ENCODE results near the gene NRG2. TPM values are rescaled to one million over a fixed set of nuclear protein-coding genes. Genes with fewer than 3 reads are reported as not detected.

Gene NRG2
- total RNA-seq, 1 experiment from 2014 or later = 1.8 TPM

GRCh38 chr5:140058212-140058932, 15.3 kb upstream of the NRG2 start:
- POLR2A ChIA-PET (ENCODE audit: unreplicated experiment) = interaction anchor here (0.6 kb wide), 1 partner anchor 209 kb away, joined by 4 read pairs; no protein-coding TSS in a partner anchor
- TF ChIP-seq EZH2phosphoT487 (IDR thresholded peaks at IDR 0.05; ENCODE audit: borderline replicate concordance, low read length) = no peak
- TF ChIP-seq EZH2 (IDR thresholded peaks at IDR 0.05; ENCODE audit: low read length, unreplicated experiment) = no peak
- TF ChIP-seq, protein P1, sequence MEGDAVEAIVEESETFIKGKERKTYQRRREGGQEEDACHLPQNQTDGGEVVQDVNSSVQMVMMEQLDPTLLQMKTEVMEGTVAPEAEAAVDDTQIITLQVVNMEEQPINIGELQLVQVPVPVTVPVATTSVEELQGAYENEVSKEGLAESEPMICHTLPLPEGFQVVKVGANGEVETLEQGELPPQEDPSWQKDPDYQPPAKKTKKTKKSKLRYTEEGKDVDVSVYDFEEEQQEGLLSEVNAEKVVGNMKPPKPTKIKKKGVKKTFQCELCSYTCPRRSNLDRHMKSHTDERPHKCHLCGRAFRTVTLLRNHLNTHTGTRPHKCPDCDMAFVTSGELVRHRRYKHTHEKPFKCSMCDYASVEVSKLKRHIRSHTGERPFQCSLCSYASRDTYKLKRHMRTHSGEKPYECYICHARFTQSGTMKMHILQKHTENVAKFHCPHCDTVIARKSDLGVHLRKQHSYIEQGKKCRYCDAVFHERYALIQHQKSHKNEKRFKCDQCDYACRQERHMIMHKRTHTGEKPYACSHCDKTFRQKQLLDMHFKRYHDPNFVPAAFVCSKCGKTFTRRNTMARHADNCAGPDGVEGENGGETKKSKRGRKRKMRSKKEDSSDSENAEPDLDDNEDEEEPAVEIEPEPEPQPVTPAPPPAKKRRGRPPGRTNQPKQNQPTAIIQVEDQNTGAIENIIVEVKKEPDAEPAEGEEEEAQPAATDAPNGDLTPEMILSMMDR (conservative IDR thresholded peaks at IDR 0.05; ENCODE audit: low read depth, low read length) = no peak
- Histone ChIP-seq H3K4me3 (ENCODE audit: low read length) (no peak overlapping the region), H3K9me2 (replicated peaks; ENCODE audit: low read length) (no peaks in the 10 kb centered on the region), H3K27ac (ENCODE audit: low read length) (no peak overlapping the region), H3K4me2 (ENCODE audit: low read length) (no peak overlapping the region), H3K4me1 (ENCODE audit: insufficient read depth, low read length) (no peaks in the 10 kb centered on the region), H3K27me3 (ENCODE audit: low read length) (peaks cover 66% of the 10 kb centered on the region), H3K36me3 (ENCODE audit: low read depth, low read length) (no peaks in the 10 kb centered on the region), H3K9ac (ENCODE audit: low read length) (no peak overlapping the region), H3K79me2 (ENCODE audit: low read length) (no peaks in the 10 kb centered on the region), H4K20me1 (ENCODE audit: low read length) (no peaks in the 10 kb centered on the region), H3K9me3 (ENCODE audit: low read length) (no peaks in the 10 kb centered on the region), H2AFZ (ENCODE audit: low read length) (no peak overlapping the region), H3F3A (ENCODE audit: low read length, unreplicated experiment) (no peaks in the 10 kb centered on the region)
- no TSS peak for BruUV-seq (replicated peaks)
- DNase-seq = no peak
- CTCF ChIA-PET = no interaction called here
- intact Hi-C loops (cut with micrococcal nuclease) = no loop called here
- ATAC-seq = no peak

GRCh38 chr5:140056880-140057279, 13.8 kb upstream of the NRG2 start:
- no peaks in the 10 kb centered on the region for H3K4me1 ChIP-seq (ENCODE audit: insufficient read depth, low read length)
- H3F3A ChIP-seq (ENCODE audit: low read length, unreplicated experiment) = no peaks in the 10 kb centered on the region
- H3K9me2 ChIP-seq (replicated peaks; ENCODE audit: low read length) = no peaks in the 10 kb centered on the region
- no peak overlapping the region for H3K9ac ChIP-seq (ENCODE audit: low read length)
- POLR2A ChIA-PET (ENCODE audit: unreplicated experiment) = no interaction called here
- H3K36me3 ChIP-seq (ENCODE audit: low read depth, low read length) = no peaks in the 10 kb centered on the region
- TF ChIP-seq, protein P1 (conservative IDR thresholded peaks at IDR 0.05; ENCODE audit: low read depth, low read length) = no peak
- TF ChIP-seq EZH2 (IDR thresholded peaks at IDR 0.05; ENCODE audit: low read length, unreplicated experiment) = no peak
- TF ChIP-seq EZH2phosphoT487 (IDR thresholded peaks at IDR 0.05; ENCODE audit: borderline replicate concordance, low read length) = no peak
- no peaks in the 10 kb centered on the region for H4K20me1 ChIP-seq (ENCODE audit: low read length)
- intact Hi-C loops (cut with micrococcal nuclease) = no loop called here
- H3K27me3 ChIP-seq (ENCODE audit: low read length) = peaks cover 54% of the 10 kb centered on the region
- DNase-seq (no peak), ATAC-seq (no peak)
- H3K4me3 ChIP-seq (ENCODE audit: low read length) = no peak overlapping the region
- no peaks in the 10 kb centered on the region for H3K9me3 ChIP-seq (ENCODE audit: low read length)
- H3K4me2 ChIP-seq (ENCODE audit: low read length) = no peak overlapping the region
- no TSS peak for BruUV-seq (replicated peaks)
- H3K27ac ChIP-seq (ENCODE audit: low read length) = no peak overlapping the region
- CTCF ChIA-PET = no interaction called here
- no peaks in the 10 kb centered on the region for H3K79me2 ChIP-seq (ENCODE audit: low read length)
- H2AFZ ChIP-seq (ENCODE audit: low read length) = no peak overlapping the region

DNA sequence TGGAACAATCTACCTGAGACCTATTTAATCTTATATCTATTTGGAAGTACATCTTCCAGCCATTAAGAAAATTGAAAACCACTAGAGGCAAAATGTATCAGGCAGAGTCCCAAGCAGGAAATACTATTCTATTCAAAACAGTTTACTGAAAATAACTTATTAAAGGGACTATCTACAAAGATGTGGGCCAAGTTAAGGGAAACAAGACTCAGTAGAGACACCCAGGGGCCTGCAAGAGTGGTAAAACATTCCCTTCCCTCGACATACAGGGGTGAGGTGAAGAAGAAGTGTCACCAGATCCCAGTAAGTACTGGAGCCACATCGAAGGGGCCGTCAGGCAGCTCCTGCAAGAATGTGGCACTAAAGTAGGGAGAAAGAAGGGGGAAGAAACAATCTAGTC, 12.1 kb upstream of the NRG2 start:
- no TSS peak for BruUV-seq (replicated peaks)

More for the DNA sequence above, 12.1 kb upstream of the NRG2 start:
- Histone ChIP-seq H3K9me3 (ENCODE audit: low read length) (no peaks in the 10 kb centered on the region), H3K79me2 (ENCODE audit: low read length) (no peaks in the 10 kb centered on the region), H3K9me2 (replicated peaks; ENCODE audit: low read length) (no peaks in the 10 kb centered on the region), H3K27ac (ENCODE audit: low read length) (no peak overlapping the region), H4K20me1 (ENCODE audit: low read length) (no peaks in the 10 kb centered on the region), H3K36me3 (ENCODE audit: low read depth, low read length) (no peaks in the 10 kb centered on the region), H3F3A (ENCODE audit: low read length, unreplicated experiment) (no peaks in the 10 kb centered on the region), H3K4me3 (ENCODE audit: low read length) (no peak overlapping the region), H3K4me1 (ENCODE audit: insufficient read depth, low read length) (no peaks in the 10 kb centered on the region), H3K9ac (ENCODE audit: low read length) (no peak overlapping the region), H2AFZ (ENCODE audit: low read length) (no peak overlapping the region), H3K27me3 (ENCODE audit: low read length) (peaks cover 44% of the 10 kb centered on the region), H3K4me2 (ENCODE audit: low read length) (no peak overlapping the region)
- DNase-seq (no peak), ATAC-seq (no peak)
- ChIA-PET POLR2A (ENCODE audit: unreplicated experiment) (no interaction called here), CTCF (no interaction called here)
- intact Hi-C loops (cut with micrococcal nuclease) = no loop called here
- TF ChIP-seq, protein P1 (conservative IDR thresholded peaks at IDR 0.05; ENCODE audit: low read depth, low read length) = no peak
- TF ChIP-seq EZH2 (IDR thresholded peaks at IDR 0.05; ENCODE audit: low read length, unreplicated experiment) (no peak), EZH2phosphoT487 (IDR thresholded peaks at IDR 0.05; ENCODE audit: borderline replicate concordance, low read length) (no peak)

Measured in PC-3 (cell line).